ENCODE data around the gene LRRC56. TPM values are rescaled to one million over a fixed set of nuclear protein-coding genes. Genes with fewer than 3 reads are reported as not detected.
A peak's percentile ranks its signal among the peaks of the same experiment; 100 is the strongest.

The LRRC56 gene
- total and polyA plus RNA-seq, 9 of the 15 experiments (the other 6 are each of a cell fraction or from before 2014, with no cell fraction given) = 0.03 to 4.5 (median 1.0) TPM; not detected in 1

DNA sequence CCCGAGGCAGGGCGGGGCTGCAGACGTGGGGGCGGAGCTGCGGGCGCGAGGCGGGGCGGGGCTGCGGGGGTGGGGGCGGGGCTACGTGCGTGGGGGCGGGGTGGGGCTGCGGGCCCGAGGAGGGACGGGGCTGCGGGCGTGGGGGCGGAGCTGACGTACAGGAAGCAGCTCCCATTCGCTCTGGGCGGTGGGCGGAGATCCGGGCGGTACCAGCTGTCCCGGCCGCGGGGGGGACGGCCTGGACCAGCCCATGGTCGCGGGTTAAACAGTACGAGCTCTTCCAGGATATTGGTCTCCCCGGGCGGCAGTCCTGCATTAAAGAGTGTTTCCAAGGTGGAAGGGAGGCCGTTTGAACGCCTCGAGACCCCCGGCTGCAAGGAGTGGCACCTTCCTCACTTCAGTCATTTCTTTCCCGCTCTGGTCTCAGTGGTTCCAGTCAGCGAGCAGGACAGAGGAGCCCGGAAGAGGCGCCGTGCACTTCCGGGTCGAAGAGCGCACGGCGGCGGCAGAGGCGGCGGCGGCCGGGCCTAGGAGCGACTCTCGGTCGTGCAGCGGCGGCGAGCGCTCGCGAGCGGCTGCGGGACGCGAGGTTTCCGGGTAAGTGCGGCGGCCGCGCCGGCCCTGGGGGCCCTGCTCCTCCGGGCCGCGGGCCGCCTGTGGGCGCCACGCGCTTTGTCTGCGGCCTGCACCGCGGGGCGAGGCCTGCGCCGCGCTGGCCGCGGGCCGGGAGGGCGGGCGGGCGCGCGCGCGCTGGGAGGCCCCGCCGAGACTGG is 38.9 kb downstream of the LRRC56 start, which contains the start of gene PHRF1 (continued):
- TF ChIP-seq, protein P1, sequence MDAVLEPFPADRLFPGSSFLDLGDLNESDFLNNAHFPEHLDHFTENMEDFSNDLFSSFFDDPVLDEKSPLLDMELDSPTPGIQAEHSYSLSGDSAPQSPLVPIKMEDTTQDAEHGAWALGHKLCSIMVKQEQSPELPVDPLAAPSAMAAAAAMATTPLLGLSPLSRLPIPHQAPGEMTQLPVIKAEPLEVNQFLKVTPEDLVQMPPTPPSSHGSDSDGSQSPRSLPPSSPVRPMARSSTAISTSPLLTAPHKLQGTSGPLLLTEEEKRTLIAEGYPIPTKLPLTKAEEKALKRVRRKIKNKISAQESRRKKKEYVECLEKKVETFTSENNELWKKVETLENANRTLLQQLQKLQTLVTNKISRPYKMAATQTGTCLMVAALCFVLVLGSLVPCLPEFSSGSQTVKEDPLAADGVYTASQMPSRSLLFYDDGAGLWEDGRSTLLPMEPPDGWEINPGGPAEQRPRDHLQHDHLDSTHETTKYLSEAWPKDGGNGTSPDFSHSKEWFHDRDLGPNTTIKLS (IDR thresholded peaks at IDR 0.05; ENCODE audit: borderline replicate concordance, low read depth) = peak; percentile 74; the same call in 1 of the 2 replicates
- TF ChIP-seq CAMTA2 (CRISPR knock-in tag; conservative IDR thresholded peaks at IDR 0.05) = no peak
- TF ChIP-seq TGIF2 (CRISPR knock-in tag; IDR thresholded peaks at IDR 0.05) = no peak
- no peak for TF ChIP-seq GATA2 (CRISPR knock-in tag; IDR thresholded peaks at IDR 0.05)
- peak; percentile 96 for TF ChIP-seq SREBF1 (IDR thresholded peaks at IDR 0.05; ENCODE audit: borderline replicate concordance, low read depth, low read length)
- no peak for TF ChIP-seq ETS2 (tag; IDR thresholded peaks at IDR 0.05; ENCODE audit: borderline replicate concordance, poor library complexity, severe bottlenecking)
- no peak for TF ChIP-seq ZNF316 (IDR thresholded peaks at IDR 0.05)
- peak; percentile 68 for TF ChIP-seq SUPT5H (IDR thresholded peaks at IDR 0.05)
- TF ChIP-seq ETV5 (CRISPR knock-in tag; IDR thresholded peaks at IDR 0.05; ENCODE audit: low read depth) = 0 out of 2 replicates have a peak, but pooled peaks have one; percentile 50
- TF ChIP-seq BRCA1 (IDR thresholded peaks at IDR 0.05) = no peak
- TF ChIP-seq BRCA1 (CRISPR knock-in tag; IDR thresholded peaks at IDR 0.05) = no peak
- no peak for TF ChIP-seq PURB (CRISPR knock-in tag; IDR thresholded peaks at IDR 0.05; ENCODE audit: low read depth)
- peak; percentile 10 for TF ChIP-seq NFYB (IDR thresholded peaks at IDR 0.05; ENCODE audit: extremely low read depth, insufficient read length)
- no peak for TF ChIP-seq YBX1 (IDR thresholded peaks at IDR 0.05)
- no peak for TF ChIP-seq ZBTB7A (IDR thresholded peaks at IDR 0.05; ENCODE audit: borderline replicate concordance, control insufficient read depth, low read depth, low read length)
- TF ChIP-seq POU5F1 (IDR thresholded peaks at IDR 0.05; ENCODE audit: borderline replicate concordance, low read depth, low read length, partially characterized antibody) = peak; percentile 44
- TF ChIP-seq THAP7 (CRISPR knock-in tag; IDR thresholded peaks at IDR 0.05) = no peak
- TF ChIP-seq, protein P2, sequence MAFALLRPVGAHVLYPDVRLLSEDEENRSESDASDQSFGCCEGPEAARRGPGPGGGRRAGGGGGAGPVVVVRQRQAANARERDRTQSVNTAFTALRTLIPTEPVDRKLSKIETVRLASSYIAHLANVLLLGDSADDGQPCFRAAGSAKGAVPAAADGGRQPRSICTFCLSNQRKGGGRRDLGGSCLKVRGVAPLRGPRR (CRISPR knock-in tag; IDR thresholded peaks at IDR 0.05) = no peak
- TF ChIP-seq ZNF512 (tag; IDR thresholded peaks at IDR 0.05) = no peak
- TF ChIP-seq POLR3G (IDR thresholded peaks at IDR 0.05; ENCODE audit: extremely low read depth, insufficient read length, insufficient replicate concordance) = no peak
- no peak for TF ChIP-seq ZKSCAN3 (CRISPR knock-in tag; IDR thresholded peaks at IDR 0.05)
- TF ChIP-seq ZSCAN32 (CRISPR knock-in tag; IDR thresholded peaks at IDR 0.05) = no peak
- peak; percentile 84; the same call in 1 of the 2 replicates for TF ChIP-seq POLR2AphosphoS5 (IDR thresholded peaks at IDR 0.05; ENCODE audit: control insufficient read depth, insufficient read depth, low read depth, low read length)
- TF ChIP-seq YY1 (IDR thresholded peaks at IDR 0.05; ENCODE audit: borderline replicate concordance in 1 of 3, control insufficient read depth in 1 of 3, extremely low read depth in 1 of 3, insufficient read depth in 3 of 3, insufficient read length in 1 of 3, insufficient replicate concordance in 2 of 3, low read depth in 1 of 3, low read length in 2 of 3) = peak in 2 of 3 experiments; percentile 36 to 51
- TF ChIP-seq ZFP1 (CRISPR knock-in tag; IDR thresholded peaks at IDR 0.05) = no peak
